Ishikawa (cell line): ENCODE data around the gene SNX13.

ENCODE experiments used
- CEBPB ChIP-seq: IDR thresholded peaks from 2 replicates; pipeline ENCODE4 v1.6.1; 2012
- EP300 ChIP-seq: IDR thresholded peaks from 2 replicates; pipeline ENCODE4 v1.6.1; 2012; ENCODE audit warnings: borderline replicate concordance
- FOXM1 ChIP-seq: IDR thresholded peaks from 2 replicates; pipeline ENCODE4 v1.6.1; 2012; ENCODE audit warnings: low read depth, borderline replicate concordance
- MAX ChIP-seq: IDR thresholded peaks from 2 replicates; pipeline ENCODE4 v1.6.1; 2012
- NFIC ChIP-seq: IDR thresholded peaks from 2 replicates; pipeline ENCODE4 v1.6.1; 2012
- RAD21 ChIP-seq: IDR thresholded peaks from 2 replicates; pipeline ENCODE4 v1.6.1; 2012; ENCODE audit warnings: low read depth
- TAF1 ChIP-seq: IDR thresholded peaks from 2 replicates; pipeline ENCODE4 v1.6.1; 2012; ENCODE audit warnings: low read depth, mild to moderate bottlenecking
- TCF12 ChIP-seq: IDR thresholded peaks from 2 replicates; pipeline ENCODE4 v1.6.1; 2012; ENCODE audit warnings: low read depth
- YY1 ChIP-seq: IDR thresholded peaks from 2 replicates; pipeline ENCODE4 v1.6.1; 2012; ENCODE audit warnings: low read depth
- TF ChIP-seq, protein P1 (sequence below): IDR thresholded peaks from 2 replicates; pipeline ENCODE4 v1.6.1; 2012; ENCODE audit warnings: low read depth, mild to moderate bottlenecking

GRCh38 chr7:17971411-17971810 is 31.1 kb upstream of the SNX13 start:
- TF ChIP-seq TAF1 = no peak
- no peak for TF ChIP-seq YY1
- TF ChIP-seq FOXM1 = no peak
- no peak for TF ChIP-seq MAX
- TF ChIP-seq, protein P1, sequence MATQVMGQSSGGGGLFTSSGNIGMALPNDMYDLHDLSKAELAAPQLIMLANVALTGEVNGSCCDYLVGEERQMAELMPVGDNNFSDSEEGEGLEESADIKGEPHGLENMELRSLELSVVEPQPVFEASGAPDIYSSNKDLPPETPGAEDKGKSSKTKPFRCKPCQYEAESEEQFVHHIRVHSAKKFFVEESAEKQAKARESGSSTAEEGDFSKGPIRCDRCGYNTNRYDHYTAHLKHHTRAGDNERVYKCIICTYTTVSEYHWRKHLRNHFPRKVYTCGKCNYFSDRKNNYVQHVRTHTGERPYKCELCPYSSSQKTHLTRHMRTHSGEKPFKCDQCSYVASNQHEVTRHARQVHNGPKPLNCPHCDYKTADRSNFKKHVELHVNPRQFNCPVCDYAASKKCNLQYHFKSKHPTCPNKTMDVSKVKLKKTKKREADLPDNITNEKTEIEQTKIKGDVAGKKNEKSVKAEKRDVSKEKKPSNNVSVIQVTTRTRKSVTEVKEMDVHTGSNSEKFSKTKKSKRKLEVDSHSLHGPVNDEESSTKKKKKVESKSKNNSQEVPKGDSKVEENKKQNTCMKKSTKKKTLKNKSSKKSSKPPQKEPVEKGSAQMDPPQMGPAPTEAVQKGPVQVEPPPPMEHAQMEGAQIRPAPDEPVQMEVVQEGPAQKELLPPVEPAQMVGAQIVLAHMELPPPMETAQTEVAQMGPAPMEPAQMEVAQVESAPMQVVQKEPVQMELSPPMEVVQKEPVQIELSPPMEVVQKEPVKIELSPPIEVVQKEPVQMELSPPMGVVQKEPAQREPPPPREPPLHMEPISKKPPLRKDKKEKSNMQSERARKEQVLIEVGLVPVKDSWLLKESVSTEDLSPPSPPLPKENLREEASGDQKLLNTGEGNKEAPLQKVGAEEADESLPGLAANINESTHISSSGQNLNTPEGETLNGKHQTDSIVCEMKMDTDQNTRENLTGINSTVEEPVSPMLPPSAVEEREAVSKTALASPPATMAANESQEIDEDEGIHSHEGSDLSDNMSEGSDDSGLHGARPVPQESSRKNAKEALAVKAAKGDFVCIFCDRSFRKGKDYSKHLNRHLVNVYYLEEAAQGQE = no peak
- TF ChIP-seq NFIC = no peak
- TF ChIP-seq TCF12 = no peak
- TF ChIP-seq EP300 = no peak
- TF ChIP-seq RAD21 = peak; percentile 34; the same call in 1 of the 2 replicates
- TF ChIP-seq CEBPB = no peak
